ENCODE measurements around the gene OR1J4.

The OR1J4 gene, protein sequence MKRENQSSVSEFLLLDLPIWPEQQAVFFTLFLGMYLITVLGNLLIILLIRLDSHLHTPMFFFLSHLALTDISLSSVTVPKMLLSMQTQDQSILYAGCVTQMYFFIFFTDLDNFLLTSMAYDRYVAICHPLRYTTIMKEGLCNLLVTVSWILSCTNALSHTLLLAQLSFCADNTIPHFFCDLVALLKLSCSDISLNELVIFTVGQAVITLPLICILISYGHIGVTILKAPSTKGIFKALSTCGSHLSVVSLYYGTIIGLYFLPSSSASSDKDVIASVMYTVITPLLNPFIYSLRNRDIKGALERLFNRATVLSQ

DNA sequence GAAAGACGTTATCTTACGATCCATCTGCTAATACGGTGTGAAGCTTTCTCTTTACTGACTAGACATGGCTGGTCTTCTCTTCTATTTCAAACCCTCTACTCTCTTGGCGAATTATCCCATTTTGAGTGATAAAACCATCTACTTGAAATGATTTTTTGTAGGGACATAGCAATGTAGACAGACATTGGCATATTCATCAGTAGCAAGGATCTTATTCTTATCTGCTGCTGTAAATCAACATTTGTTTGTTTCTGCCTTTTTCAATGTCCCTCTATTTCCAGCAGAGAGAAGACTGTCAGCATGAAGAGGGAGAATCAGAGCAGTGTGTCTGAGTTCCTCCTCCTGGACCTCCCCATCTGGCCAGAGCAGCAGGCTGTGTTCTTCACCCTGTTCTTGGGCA, at the start of gene OR1J4:
Gene OR1J4, plus strand, starts transcription at position 301 of the 400 bp plus-strand sequence. Its CDS starts 0 bp downstream, at position 301.
- H2AFZ ChIP-seq (ENCODE audit: low read length, unreplicated experiment) = no peak within 1 kb of the TSS
- H3K27me3 ChIP-seq (ENCODE audit: insufficient read depth, low read length) = peaks cover 60% of the 10 kb centered on the region
- no peak within 1 kb of the TSS for H3K4me3 ChIP-seq (ENCODE audit: low read depth, low read length)
- no peaks in the 10 kb centered on the region for H3K4me1 ChIP-seq (ENCODE audit: control insufficient read depth, insufficient read depth, low read length, unreplicated experiment)
- H3K79me2 ChIP-seq (ENCODE audit: control insufficient read depth, insufficient read depth, low read length, unreplicated experiment) = no peaks in the 10 kb centered on the region
- no peaks in the 10 kb centered on the region for H3K36me3 ChIP-seq (ENCODE audit: insufficient read depth, low read length)
- H3K27ac ChIP-seq (ENCODE audit: low read depth, low read length) = no peak within 1 kb of the TSS

DNA sequence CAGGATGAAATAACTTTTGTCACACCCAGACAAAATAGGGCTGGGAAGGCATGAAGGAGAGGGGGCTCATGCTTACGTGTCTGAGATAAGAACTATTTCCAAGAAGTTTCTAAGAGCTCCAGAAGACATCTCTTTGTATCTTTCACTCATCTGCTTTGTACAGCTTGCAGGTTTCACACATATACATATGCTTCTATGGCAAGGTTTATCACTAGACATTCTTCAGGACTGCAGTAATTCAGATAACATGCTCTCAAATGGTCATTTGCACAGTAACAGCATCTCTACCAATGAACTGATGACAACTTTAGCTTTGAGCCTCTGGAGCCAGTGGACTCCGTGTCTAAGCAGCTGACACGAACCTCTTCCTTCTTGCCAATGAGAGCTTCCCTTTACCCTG, 44.4 kb upstream of the OR1J4 start:
- Histone ChIP-seq H3K27me3 (ENCODE audit: insufficient read depth, low read length) (peaks cover 15% of the 10 kb centered on the region), H3K4me3 (ENCODE audit: low read depth, low read length) (no peak overlapping the region), H2AFZ (ENCODE audit: low read length, unreplicated experiment) (no peak overlapping the region), H3K36me3 (ENCODE audit: insufficient read depth, low read length) (no peaks in the 10 kb centered on the region), H3K27ac (ENCODE audit: low read depth, low read length) (no peak overlapping the region), H3K79me2 (ENCODE audit: control insufficient read depth, insufficient read depth, low read length, unreplicated experiment) (no peaks in the 10 kb centered on the region), H3K4me1 (ENCODE audit: control insufficient read depth, insufficient read depth, low read length, unreplicated experiment) (no peaks in the 10 kb centered on the region)

DNA sequence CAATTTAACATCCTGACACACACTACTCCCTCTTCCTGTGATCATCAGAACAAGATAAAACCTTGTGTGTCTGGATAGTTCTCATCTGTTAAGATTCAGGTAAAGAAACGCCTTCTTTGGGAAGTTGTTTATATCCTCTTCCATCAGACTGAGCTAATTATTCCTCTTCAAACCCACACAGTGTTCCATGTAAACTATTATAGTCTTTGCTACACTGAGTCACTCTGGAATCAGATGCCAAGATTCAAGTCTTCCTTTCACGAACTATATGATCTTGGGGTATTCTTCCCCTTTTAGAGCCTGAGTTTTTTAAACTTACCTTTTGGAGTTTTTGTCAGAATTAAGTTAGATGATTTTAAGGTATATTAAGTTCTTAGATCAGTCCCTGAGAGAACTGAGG, 43.2 kb upstream of the OR1J4 start:
- H3K4me1 ChIP-seq (ENCODE audit: control insufficient read depth, insufficient read depth, low read length, unreplicated experiment) = no peaks in the 10 kb centered on the region
- no peak overlapping the region for H2AFZ ChIP-seq (ENCODE audit: low read length, unreplicated experiment)
- no peak overlapping the region for H3K4me3 ChIP-seq (ENCODE audit: low read depth, low read length)
- no peaks in the 10 kb centered on the region for H3K36me3 ChIP-seq (ENCODE audit: insufficient read depth, low read length)
- peaks cover 15% of the 10 kb centered on the region for H3K27me3 ChIP-seq (ENCODE audit: insufficient read depth, low read length)
- no peaks in the 10 kb centered on the region for H3K79me2 ChIP-seq (ENCODE audit: control insufficient read depth, insufficient read depth, low read length, unreplicated experiment)
- H3K27ac ChIP-seq (ENCODE audit: low read depth, low read length) = no peak overlapping the region

DNA sequence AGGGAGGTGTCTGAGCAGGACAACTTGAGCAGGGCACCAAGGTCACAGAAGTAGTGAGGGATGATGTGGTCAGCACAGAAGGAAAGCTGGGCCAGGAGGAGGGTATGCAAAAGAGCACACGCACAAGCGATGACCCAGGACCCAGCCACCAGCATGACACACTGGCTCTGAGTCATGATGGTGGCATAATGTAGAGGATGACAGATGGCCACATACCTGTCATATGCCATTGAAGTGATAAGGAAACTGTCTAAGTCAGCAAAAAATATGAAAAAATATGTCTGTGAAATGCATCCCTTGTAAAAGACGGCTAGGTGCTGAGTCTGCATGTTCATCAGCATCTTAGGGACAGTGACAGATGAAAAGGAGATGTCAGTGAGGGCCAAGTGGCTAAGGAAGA, 41.6 kb upstream of the OR1J4 start:
- no peak overlapping the region for H3K27ac ChIP-seq (ENCODE audit: low read depth, low read length)
- no peak overlapping the region for H3K4me3 ChIP-seq (ENCODE audit: low read depth, low read length)
- no peaks in the 10 kb centered on the region for H3K79me2 ChIP-seq (ENCODE audit: control insufficient read depth, insufficient read depth, low read length, unreplicated experiment)
- H3K36me3 ChIP-seq (ENCODE audit: insufficient read depth, low read length) = no peaks in the 10 kb centered on the region
- no peaks in the 10 kb centered on the region for H3K4me1 ChIP-seq (ENCODE audit: control insufficient read depth, insufficient read depth, low read length, unreplicated experiment)
- no peak overlapping the region for H2AFZ ChIP-seq (ENCODE audit: low read length, unreplicated experiment)
- peaks cover 19% of the 10 kb centered on the region for H3K27me3 ChIP-seq (ENCODE audit: insufficient read depth, low read length)

DNA sequence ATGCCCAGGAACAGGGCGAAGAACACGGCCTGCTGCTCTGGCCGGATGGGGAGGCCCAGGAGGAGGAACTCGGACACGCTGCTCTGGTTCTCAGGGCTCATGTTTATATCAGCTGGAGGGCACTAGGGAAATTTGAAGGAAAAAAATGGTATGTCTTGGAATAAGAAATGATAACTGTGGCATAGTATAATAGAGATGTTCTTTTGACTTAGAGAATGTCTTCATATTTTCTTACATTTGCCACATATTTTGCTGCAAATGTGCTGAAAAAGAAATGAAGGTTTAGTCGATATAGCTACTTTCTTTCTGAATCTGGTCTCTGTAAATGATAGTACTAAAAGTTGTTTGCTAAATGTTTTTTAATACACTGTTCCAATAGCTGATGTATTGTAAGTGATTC, 41.1 kb upstream of the OR1J4 start, which contains the start of gene OR1J1:
Gene OR1J1, minus strand, starts transcription at position 101 of the 400 bp plus-strand sequence. Its CDS starts 0 bp downstream, at position 101.
- Histone ChIP-seq H2AFZ (ENCODE audit: low read length, unreplicated experiment) (no peak within 1 kb of the TSS), H3K4me1 (ENCODE audit: control insufficient read depth, insufficient read depth, low read length, unreplicated experiment) (no peaks in the 10 kb centered on the region), H3K4me3 (ENCODE audit: low read depth, low read length) (no peak within 1 kb of the TSS), H3K27ac (ENCODE audit: low read depth, low read length) (no peak within 1 kb of the TSS), H3K27me3 (ENCODE audit: insufficient read depth, low read length) (peaks cover 24% of the 10 kb centered on the region), H3K36me3 (ENCODE audit: insufficient read depth, low read length) (no peaks in the 10 kb centered on the region), H3K79me2 (ENCODE audit: control insufficient read depth, insufficient read depth, low read length, unreplicated experiment) (no peaks in the 10 kb centered on the region)

DNA sequence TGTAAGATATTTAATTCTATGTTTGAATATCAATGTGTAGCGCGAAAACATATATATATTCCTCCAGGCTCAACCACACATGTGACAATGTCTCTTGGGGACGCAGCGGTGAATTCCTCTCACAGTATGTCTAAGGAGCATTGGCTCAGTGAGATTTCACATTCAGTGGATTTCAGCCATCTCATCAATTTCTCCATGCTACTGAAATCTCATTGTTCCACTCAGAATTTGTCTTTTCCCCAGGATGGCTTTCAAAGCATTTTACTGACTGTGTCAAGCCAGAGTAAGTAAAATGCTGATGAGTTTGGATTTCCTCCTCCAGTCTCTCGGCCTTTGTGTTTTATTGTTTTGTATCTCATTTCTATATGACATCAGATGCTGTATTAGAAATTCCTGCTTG, 39.9 kb upstream of the OR1J4 start:
- no peaks in the 10 kb centered on the region for H3K36me3 ChIP-seq (ENCODE audit: insufficient read depth, low read length)
- H3K27me3 ChIP-seq (ENCODE audit: insufficient read depth, low read length) = peaks cover 27% of the 10 kb centered on the region
- H2AFZ ChIP-seq (ENCODE audit: low read length, unreplicated experiment) = no peak overlapping the region
- no peaks in the 10 kb centered on the region for H3K4me1 ChIP-seq (ENCODE audit: control insufficient read depth, insufficient read depth, low read length, unreplicated experiment)
- H3K27ac ChIP-seq (ENCODE audit: low read depth, low read length) = no peak overlapping the region
- H3K79me2 ChIP-seq (ENCODE audit: control insufficient read depth, insufficient read depth, low read length, unreplicated experiment) = no peaks in the 10 kb centered on the region
- no peak overlapping the region for H3K4me3 ChIP-seq (ENCODE audit: low read depth, low read length)

DNA sequence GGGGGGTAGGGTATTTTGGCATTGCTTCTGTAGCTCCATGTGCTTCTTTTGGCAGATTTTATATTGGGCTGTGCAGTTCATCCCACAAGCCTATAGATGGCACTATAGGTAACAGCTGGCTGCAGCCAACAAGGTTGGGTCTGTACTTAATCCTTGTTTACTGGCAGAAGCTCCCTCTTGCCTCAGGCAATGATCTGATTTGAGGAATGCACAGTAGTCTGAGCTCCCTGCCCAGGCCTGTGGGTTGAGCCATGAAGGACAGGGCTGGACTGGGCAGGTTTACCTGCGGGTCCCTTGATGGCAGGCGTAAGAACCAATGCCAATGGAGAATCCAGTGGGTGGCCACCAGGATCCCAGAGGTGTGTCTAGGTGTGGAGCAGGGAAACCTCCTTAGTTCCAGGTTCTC, 20.1 kb upstream of the OR1J4 start:
- Histone ChIP-seq H3K27ac (ENCODE audit: low read depth, low read length) (no peak overlapping the region), H3K79me2 (ENCODE audit: control insufficient read depth, insufficient read depth, low read length, unreplicated experiment) (no peaks in the 10 kb centered on the region), H3K4me1 (ENCODE audit: control insufficient read depth, insufficient read depth, low read length, unreplicated experiment) (no peaks in the 10 kb centered on the region), H3K36me3 (ENCODE audit: insufficient read depth, low read length) (no peaks in the 10 kb centered on the region), H3K4me3 (ENCODE audit: low read depth, low read length) (no peak overlapping the region), H3K27me3 (ENCODE audit: insufficient read depth, low read length) (peaks cover 85% of the 10 kb centered on the region), H2AFZ (ENCODE audit: low read length, unreplicated experiment) (no peak overlapping the region)

DNA sequence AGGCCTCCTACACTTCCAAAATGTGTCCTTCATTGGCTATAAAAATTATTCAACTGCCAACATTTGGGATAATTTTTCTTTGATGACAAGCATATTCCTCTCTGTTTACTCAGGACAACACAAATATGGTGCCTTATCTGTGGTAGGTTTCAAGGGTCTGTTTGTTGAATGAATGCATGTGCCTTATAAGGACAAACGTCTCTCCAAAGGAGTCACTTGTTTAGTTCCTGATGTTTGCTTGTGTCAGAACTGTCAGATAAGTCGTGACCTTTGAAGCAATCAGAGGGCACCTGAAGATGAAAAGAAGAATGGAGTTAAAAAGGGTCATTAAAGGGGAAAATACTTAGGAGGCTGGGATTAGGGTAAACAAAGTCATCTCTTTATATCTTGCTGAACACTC, 12.0 kb upstream of the OR1J4 start:
- Histone ChIP-seq H3K4me1 (ENCODE audit: control insufficient read depth, insufficient read depth, low read length, unreplicated experiment) (no peaks in the 10 kb centered on the region), H3K79me2 (ENCODE audit: control insufficient read depth, insufficient read depth, low read length, unreplicated experiment) (no peaks in the 10 kb centered on the region), H2AFZ (ENCODE audit: low read length, unreplicated experiment) (no peak overlapping the region), H3K36me3 (ENCODE audit: insufficient read depth, low read length) (no peaks in the 10 kb centered on the region), H3K27ac (ENCODE audit: low read depth, low read length) (no peak overlapping the region), H3K27me3 (ENCODE audit: insufficient read depth, low read length) (peaks cover 50% of the 10 kb centered on the region), H3K4me3 (ENCODE audit: low read depth, low read length) (no peak overlapping the region)

DNA sequence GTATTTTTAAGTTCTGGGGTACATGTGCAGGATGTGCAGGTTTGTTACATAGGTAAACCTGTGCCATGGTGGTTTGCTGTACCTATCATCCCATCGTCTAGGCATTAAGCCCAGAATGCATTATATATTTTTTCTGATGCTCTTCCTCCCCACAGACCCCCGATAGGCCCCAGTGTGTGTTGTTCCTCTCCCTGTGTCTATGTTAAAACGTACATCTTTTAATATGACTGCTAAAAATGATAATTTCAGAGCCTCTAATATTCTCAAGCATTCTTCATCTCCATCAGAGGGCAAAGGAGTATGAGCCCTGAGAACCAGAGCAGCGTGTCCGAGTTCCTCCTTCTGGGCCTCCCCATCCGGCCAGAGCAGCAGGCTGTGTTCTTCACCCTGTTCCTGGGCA, 8.4 kb upstream of the OR1J4 start, which contains the start of gene OR1J2:
Gene OR1J2, plus strand, starts transcription at position 301 of the 400 bp plus-strand sequence. Its CDS starts 0 bp downstream, at position 301.
- peaks cover 54% of the 10 kb centered on the region for H3K27me3 ChIP-seq (ENCODE audit: insufficient read depth, low read length)
- H2AFZ ChIP-seq (ENCODE audit: low read length, unreplicated experiment) = no peak within 1 kb of the TSS
- no peak within 1 kb of the TSS for H3K4me3 ChIP-seq (ENCODE audit: low read depth, low read length)
- no peaks in the 10 kb centered on the region for H3K36me3 ChIP-seq (ENCODE audit: insufficient read depth, low read length)
- H3K79me2 ChIP-seq (ENCODE audit: control insufficient read depth, insufficient read depth, low read length, unreplicated experiment) = no peaks in the 10 kb centered on the region
- no peaks in the 10 kb centered on the region for H3K4me1 ChIP-seq (ENCODE audit: control insufficient read depth, insufficient read depth, low read length, unreplicated experiment)
- H3K27ac ChIP-seq (ENCODE audit: low read depth, low read length) = no peak within 1 kb of the TSS

DNA sequence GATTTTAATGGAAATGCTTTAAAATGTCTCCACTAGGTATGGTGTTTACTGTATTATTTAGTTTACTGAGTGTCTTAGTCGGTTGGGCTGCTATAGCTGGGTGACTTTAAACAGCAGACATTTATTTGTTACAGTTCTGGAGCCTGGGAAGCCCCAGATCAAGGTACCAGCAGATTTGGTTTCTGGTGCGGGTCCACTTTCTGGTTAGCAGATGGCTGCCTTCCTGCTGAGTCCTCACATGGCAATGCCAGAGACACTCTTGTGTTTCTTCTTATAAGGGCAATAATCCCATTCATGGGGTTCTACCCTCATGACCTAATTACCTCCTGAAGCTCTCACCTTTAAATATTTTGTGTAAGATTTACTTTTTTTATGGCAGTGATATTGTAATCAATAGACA, 715 bp upstream of the OR1J4 start:
- H3K4me3 ChIP-seq (ENCODE audit: low read depth, low read length) = no peak overlapping the region
- no peaks in the 10 kb centered on the region for H3K79me2 ChIP-seq (ENCODE audit: control insufficient read depth, insufficient read depth, low read length, unreplicated experiment)
- H3K4me1 ChIP-seq (ENCODE audit: control insufficient read depth, insufficient read depth, low read length, unreplicated experiment) = no peaks in the 10 kb centered on the region
- H2AFZ ChIP-seq (ENCODE audit: low read length, unreplicated experiment) = no peak overlapping the region
- peaks cover 66% of the 10 kb centered on the region for H3K27me3 ChIP-seq (ENCODE audit: insufficient read depth, low read length)
- H3K27ac ChIP-seq (ENCODE audit: low read depth, low read length) = no peak overlapping the region
- no peaks in the 10 kb centered on the region for H3K36me3 ChIP-seq (ENCODE audit: insufficient read depth, low read length)

DNA sequence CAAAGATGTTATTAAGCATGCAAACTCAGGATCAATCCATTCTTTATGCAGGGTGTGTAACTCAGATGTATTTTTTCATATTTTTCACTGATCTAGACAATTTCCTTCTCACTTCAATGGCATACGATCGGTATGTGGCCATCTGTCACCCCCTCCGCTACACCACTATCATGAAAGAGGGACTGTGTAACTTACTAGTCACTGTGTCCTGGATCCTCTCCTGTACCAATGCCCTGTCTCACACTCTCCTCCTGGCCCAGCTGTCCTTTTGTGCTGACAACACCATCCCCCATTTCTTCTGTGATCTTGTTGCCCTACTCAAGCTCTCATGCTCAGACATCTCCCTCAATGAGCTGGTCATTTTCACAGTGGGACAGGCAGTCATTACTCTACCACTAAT, 435 bp downstream of the OR1J4 start:
- Histone ChIP-seq H3K27ac (ENCODE audit: low read depth, low read length) (no peak overlapping the region), H3K4me1 (ENCODE audit: control insufficient read depth, insufficient read depth, low read length, unreplicated experiment) (no peaks in the 10 kb centered on the region), H3K36me3 (ENCODE audit: insufficient read depth, low read length) (no peaks in the 10 kb centered on the region), H3K27me3 (ENCODE audit: insufficient read depth, low read length) (peaks cover 61% of the 10 kb centered on the region), H2AFZ (ENCODE audit: low read length, unreplicated experiment) (no peak overlapping the region), H3K79me2 (ENCODE audit: control insufficient read depth, insufficient read depth, low read length, unreplicated experiment) (no peaks in the 10 kb centered on the region), H3K4me3 (ENCODE audit: low read depth, low read length) (no peak overlapping the region)
